GM19099 (cell line): ENCODE data around the gene FOSL2.

Source experiments
- POLR2A ChIP-seq: IDR thresholded peaks from 3 replicates; pipeline ENCODE4 v1.6.1; 2011; ENCODE audit warnings: low read depth; ENCODE audit not compliant: insufficient read length; ENCODE audit errors: extremely low read depth

Gene FOSL2

DNA sequence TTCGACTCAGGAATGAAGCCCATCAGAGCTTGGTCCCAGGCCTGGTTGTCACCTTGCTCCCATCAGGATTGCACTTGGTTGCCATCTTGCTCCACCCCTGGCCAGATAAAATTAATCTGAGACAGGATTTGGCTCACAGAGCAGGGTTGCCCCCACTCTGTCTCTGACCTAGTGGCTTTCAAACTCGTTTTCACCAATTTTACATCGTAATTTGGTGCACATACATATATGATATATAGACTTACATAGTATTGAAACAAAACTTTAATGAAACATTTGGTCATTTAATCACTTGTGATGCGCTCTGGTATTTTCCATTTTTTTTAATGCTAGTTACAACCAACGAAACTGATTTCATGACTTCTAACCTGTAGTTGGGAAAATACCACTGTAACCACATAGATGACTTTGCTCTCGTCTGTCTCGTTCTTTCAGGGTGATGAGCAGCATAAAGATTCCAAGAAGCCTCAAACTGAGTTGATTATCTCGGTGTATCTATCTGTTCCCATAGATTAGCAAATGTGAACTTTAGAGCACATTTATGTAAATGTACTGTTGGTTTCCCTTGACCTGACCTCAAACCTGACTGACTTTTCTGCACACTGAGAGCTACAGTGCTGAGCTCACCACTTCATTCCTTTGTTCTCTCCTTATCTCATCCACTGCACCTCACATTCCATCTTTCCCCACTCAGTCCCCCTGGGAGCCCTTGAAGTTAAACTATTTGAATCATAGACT is 72.7 kb downstream of the FOSL2 start:
- TF ChIP-seq POLR2A: no peak
